ENCODE data around the gene ICE1. TPM values are rescaled to one million over a fixed set of nuclear protein-coding genes. Genes with fewer than 3 reads are reported as not detected.
"Not testable (repeated sequence)": the region's sequence is repeated elsewhere in the genome, so short reads cannot be mapped to it uniquely, and the experiment has no call there.

ICE1 gene
- total and polyA plus RNA-seq, 2 donors from 2014 or later: 6.7 to 32.8 TPM

DNA sequence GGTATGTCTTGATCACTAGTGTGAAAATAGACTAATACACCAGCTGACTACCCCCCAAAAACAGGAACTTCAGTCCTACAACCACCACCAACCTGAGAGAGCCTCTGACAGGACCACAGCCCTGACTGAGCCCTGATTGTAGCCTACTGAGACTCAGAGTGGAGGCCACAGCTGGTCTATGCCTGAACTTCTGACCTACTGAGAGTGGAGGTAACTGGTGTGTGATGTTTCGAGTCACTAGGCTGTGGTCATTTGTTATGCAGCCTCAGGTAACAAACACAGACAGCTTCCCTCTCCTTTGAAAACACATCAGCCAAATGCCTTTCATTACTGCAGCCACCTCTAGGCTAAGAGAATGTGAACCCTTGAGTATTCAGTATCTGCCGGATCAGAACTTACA lies 30.0 kb upstream of the ICE1 start:
- H3K27ac ChIP-seq (ENCODE audit: low read depth in 2 of 2, low read length in 2 of 2); H3K27me3 ChIP-seq (ENCODE audit: control insufficient read depth, insufficient read depth, low read length); DNase-seq; H3K9me3 ChIP-seq (ENCODE audit: control insufficient read depth in 2 of 3, insufficient read depth in 1 of 3, low read length in 3 of 3); H3K9ac ChIP-seq (ENCODE audit: low read length in 3 of 3); H3K36me3 ChIP-seq (ENCODE audit: control insufficient read depth in 2 of 3, insufficient read depth in 3 of 3, low read length in 3 of 3); FAIRE-seq; H3K4me1 ChIP-seq (ENCODE audit: control insufficient read depth in 2 of 3, insufficient read depth in 2 of 3, low read depth in 1 of 3, low read length in 3 of 3); intact Hi-C loops (cut with DNase I); H3K4me3 ChIP-seq (ENCODE audit: low read length in 3 of 3): not testable (repeated sequence)

- H3K9ac ChIP-seq (ENCODE audit: low read length in 3 of 3); H3K4me1 ChIP-seq (ENCODE audit: control insufficient read depth in 2 of 3, insufficient read depth in 2 of 3, low read depth in 1 of 3, low read length in 3 of 3); H3K9me3 ChIP-seq (ENCODE audit: control insufficient read depth in 2 of 3, insufficient read depth in 1 of 3, low read length in 3 of 3); H3K4me3 ChIP-seq (ENCODE audit: low read length in 3 of 3); H3K36me3 ChIP-seq (ENCODE audit: control insufficient read depth in 2 of 3, insufficient read depth in 3 of 3, low read length in 3 of 3); intact Hi-C loops (cut with DNase I); FAIRE-seq; H3K27ac ChIP-seq (ENCODE audit: low read depth in 2 of 2, low read length in 2 of 2); H3K27me3 ChIP-seq (ENCODE audit: control insufficient read depth, insufficient read depth, low read length): not testable (repeated sequence)
- TF ChIP-seq, protein P1, sequence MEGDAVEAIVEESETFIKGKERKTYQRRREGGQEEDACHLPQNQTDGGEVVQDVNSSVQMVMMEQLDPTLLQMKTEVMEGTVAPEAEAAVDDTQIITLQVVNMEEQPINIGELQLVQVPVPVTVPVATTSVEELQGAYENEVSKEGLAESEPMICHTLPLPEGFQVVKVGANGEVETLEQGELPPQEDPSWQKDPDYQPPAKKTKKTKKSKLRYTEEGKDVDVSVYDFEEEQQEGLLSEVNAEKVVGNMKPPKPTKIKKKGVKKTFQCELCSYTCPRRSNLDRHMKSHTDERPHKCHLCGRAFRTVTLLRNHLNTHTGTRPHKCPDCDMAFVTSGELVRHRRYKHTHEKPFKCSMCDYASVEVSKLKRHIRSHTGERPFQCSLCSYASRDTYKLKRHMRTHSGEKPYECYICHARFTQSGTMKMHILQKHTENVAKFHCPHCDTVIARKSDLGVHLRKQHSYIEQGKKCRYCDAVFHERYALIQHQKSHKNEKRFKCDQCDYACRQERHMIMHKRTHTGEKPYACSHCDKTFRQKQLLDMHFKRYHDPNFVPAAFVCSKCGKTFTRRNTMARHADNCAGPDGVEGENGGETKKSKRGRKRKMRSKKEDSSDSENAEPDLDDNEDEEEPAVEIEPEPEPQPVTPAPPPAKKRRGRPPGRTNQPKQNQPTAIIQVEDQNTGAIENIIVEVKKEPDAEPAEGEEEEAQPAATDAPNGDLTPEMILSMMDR (IDR thresholded peaks at IDR 0.05; ENCODE audit: borderline replicate concordance, extremely low read depth, insufficient read depth): peak; percentile 60
- peak in 4 of 5 donors; percentile 78 to 80 (median 79) for DNase-seq
These were observed 28.0 kb upstream of the ICE1 start for GRCh38 chr5:5394384-5394986.

- H3K4me1 ChIP-seq (ENCODE audit: control insufficient read depth in 2 of 3, insufficient read depth in 2 of 3, low read depth in 1 of 3, low read length in 3 of 3); H3K9ac ChIP-seq (ENCODE audit: low read length in 3 of 3); intact Hi-C loops (cut with DNase I); H3K36me3 ChIP-seq (ENCODE audit: control insufficient read depth in 2 of 3, insufficient read depth in 3 of 3, low read length in 3 of 3); H3K9me3 ChIP-seq (ENCODE audit: control insufficient read depth in 2 of 3, insufficient read depth in 1 of 3, low read length in 3 of 3); H3K27me3 ChIP-seq (ENCODE audit: control insufficient read depth, insufficient read depth, low read length); H3K27ac ChIP-seq (ENCODE audit: low read depth in 2 of 2, low read length in 2 of 2); FAIRE-seq; DNase-seq; H3K4me3 ChIP-seq (ENCODE audit: low read length in 3 of 3): not testable (repeated sequence)
These were observed 27.4 kb upstream of the ICE1 start for GRCh38 chr5:5395093-5395492.

- Histone ChIP-seq H3K9me3 (ENCODE audit: control insufficient read depth in 2 of 3, insufficient read depth in 1 of 3, low read length in 3 of 3) (no peaks in the 10 kb centered on the region), H3K4me3 (ENCODE audit: low read length in 3 of 3) (no peak overlapping the region), H3K9ac (ENCODE audit: low read length in 3 of 3) (no peak overlapping the region), H3K4me1 (ENCODE audit: control insufficient read depth in 2 of 3, insufficient read depth in 2 of 3, low read depth in 1 of 3, low read length in 3 of 3) (no peaks in the 10 kb centered on the region), H3K27me3 (ENCODE audit: control insufficient read depth, insufficient read depth, low read length) (no peaks in the 10 kb centered on the region), H3K36me3 (ENCODE audit: control insufficient read depth in 2 of 3, insufficient read depth in 3 of 3, low read length in 3 of 3) (no peaks in the 10 kb centered on the region), H3K27ac (ENCODE audit: low read depth in 2 of 2, low read length in 2 of 2) (no peak overlapping the region)
- TF ChIP-seq, protein P1 (IDR thresholded peaks at IDR 0.05; ENCODE audit: borderline replicate concordance, extremely low read depth, insufficient read depth): no peak
- no peak for DNase-seq
- intact Hi-C loops (cut with DNase I): no loop called here
- FAIRE-seq: no peak
These were observed 24.4 kb upstream of the ICE1 start for GRCh38 chr5:5398071-5398470.

All from kidney (tissue), 14 donors.